PFSK-1 (cell line): ENCODE results near the gene LIN54.

Source experiments
- POLR2AphosphoS5 ChIP-seq: IDR thresholded peaks from 2 replicates; pipeline ENCODE4 v1.6.1; 2012; ENCODE audit warnings: low read depth, mild to moderate bottlenecking, control low read depth, low read length, moderate library complexity
- SIN3A ChIP-seq: IDR thresholded peaks from 2 replicates; pipeline ENCODE4 v1.6.1; 2012; ENCODE audit warnings: mild to moderate bottlenecking, low read length, moderate library complexity, borderline replicate concordance; ENCODE audit not compliant: insufficient read depth
- TAF1 ChIP-seq: IDR thresholded peaks from 2 replicates; pipeline ENCODE4 v1.6.1; 2012; ENCODE audit warnings: low read length, control low read depth, borderline replicate concordance; ENCODE audit not compliant: insufficient read depth

- no peak for TF ChIP-seq SIN3A
- no peak for TF ChIP-seq POLR2AphosphoS5
- TF ChIP-seq TAF1 = no peak
Observed at GRCh38 chr4:82981138-82981537, 29.5 kb downstream of the LIN54 start.
